GM21529 (cell line): Measurements from ENCODE around the gene DLX4.

Experiments
- ATAC-seq: cut with Tn5 transposase; IDR thresholded peaks from one replicate; pipeline ENCODE4 v1.9.1; 2021; ENCODE audit not compliant: unreplicated experiment

Gene DLX4

GRCh38 chr17:49967621-49968404 is 1.2 kb upstream of the DLX4 start:
- ATAC-seq, result no peak

GRCh38 chr17:49968405-49969133 is 421 bp upstream of the DLX4 start:
- no peak for ATAC-seq

DNA sequence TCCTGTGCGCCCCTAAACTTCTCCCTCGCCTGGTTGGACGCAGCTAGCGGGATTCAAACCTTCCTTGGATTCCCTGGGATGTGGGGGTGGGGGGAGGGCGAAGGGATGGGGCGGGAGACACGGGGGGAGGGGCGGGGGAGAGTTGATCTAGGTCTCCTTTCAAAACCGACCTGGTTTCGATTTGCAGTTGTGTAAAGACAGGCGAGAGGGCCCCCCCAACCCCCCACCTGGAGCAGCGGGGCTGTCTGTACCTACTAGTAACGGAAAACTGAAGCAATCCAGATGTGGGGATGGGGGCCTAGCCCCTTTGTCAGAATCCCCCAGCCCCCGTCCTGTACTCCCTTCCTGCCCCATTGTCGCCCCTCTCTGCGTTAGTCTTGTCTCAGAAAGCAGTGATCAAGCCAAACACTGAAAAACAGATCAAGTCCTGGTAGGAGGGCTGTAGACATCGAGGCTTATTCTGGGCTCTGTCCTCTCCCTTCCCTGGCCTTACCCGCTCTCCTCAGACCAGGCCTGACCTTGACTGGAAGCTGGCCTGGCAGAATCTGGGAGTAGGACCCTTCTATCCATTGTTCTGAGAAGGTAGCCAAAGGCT is 902 bp downstream of the DLX4 start:
- ATAC-seq, result no peak

GRCh38 chr17:49970498-49970897 is 1.5 kb downstream of the DLX4 start:
- ATAC-seq, result no peak

DNA sequence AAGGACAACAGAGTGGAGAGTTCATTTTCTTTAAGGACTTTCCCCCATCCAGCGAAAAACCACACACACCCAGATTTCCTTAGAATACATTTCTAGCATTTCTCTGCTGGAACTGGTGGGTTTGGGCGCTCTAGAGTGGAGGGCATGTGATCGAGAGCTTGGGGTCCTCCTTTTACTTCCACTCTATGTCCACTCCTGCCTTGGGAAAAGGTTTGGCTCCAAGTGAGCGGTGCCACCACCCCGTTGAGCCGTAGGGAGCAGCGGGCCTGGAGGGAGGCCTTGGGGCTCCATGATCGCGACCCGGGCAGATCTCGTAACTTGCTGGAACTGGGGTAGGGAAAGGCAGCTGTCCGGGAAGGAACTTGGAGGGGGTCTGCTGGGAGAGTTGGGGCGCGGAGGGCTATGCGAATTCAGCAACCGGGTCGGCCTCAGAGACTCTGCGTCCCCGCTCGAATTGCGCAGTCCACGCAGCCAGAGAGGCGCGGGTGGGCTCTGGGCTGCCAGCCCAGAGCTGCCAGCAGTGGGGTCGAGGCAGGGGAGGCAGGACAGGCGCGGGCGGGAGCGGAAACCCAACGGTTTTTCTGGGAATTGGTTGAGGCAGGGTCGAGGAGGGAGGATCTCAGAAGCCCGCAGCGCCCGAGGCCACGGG is 2.3 kb downstream of the DLX4 start:
- ATAC-seq, result no peak

DNA sequence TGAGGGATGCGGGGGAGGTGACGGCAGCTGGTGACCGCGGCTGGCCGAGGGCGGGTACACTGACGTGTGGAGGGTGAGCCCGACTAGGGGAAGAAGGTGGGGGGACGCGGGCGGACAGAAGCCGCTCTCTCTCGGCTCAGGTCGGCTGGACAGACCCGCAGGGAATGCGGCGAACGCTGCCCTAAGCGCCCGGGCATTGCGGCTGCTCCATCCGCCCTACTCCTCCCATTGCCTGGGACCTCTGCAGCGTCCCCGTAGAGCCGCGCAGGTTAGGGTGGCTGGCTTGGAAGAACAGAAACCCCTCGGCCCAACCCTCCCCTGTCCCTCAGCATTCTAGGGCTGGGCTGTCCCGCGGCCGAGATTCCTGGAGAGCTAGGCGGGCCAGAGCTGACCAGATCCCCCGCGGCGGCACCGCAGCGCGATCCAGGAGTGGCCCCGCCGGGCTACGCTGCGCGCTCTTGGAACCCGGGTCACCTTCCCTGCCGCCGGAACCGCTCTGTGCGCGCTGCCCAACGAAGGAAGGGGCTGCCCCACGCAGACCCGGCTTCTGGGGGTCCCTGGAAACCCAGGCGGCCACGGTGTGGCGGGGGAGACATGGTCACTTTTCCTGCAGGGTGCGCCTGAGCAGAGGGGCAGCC is 3.0 kb downstream of the DLX4 start:
- no peak for ATAC-seq

DNA sequence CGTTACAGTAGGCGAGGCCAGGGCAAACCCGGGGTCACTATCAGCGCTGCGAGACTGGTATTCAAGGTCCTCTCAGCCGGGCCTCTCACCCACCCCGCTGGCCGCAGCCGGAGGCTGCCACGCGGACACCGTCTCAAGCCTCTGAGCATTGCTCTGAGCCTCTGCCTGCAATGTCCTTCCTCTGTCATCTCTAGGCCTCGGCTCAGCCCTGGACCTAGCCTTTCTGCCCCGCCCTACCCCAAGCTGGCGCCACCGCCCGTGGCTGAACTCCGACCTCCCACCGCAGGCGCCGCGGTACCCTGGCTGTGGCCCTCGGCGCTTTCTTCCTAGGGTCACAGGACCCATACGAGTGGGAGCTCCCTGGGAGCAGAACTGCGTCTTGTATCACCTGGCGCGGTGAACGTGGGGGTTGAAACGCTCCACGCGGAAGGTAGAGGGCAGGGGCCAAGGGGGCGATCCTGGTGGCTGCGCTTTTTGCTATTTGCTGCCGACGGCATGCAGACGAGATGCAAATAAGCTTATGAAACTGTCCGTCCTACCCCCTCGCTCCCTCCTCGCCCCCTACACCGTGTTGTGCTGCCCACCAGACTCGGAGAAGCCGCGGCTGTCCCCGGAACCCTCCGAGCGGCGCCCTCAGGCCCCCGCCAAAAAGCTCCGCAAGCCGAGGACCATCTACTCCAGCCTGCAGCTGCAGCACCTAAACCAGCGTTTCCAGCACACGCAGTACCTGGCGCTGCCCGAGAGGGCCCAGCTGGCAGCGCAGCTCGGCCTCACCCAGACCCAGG is 3.7 kb downstream of the DLX4 start:
- no peak for ATAC-seq

GRCh38 chr17:49973271-49973615 is 4.3 kb downstream of the DLX4 start:
- no peak for ATAC-seq

DNA sequence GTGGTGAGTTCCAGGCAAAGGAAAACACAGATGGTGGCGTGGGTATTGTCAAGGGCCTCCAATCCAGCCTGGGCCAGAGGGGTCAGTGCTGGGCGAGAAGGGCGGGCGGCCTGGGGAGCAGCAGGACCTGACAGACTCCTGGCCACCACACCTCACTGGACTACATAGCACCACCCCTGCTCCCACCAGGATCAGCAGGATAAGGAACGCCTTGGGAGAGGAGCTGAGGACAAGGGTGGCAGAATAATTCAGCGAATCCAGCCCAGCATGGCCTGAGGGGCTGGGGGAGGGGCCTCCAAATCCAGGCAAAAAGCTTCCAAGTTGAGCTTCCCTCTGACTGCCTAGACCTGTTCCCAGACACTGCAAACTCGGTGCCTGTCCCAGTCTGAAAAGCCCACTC is 6.5 kb downstream of the DLX4 start:
- ATAC-seq, result no peak

DNA sequence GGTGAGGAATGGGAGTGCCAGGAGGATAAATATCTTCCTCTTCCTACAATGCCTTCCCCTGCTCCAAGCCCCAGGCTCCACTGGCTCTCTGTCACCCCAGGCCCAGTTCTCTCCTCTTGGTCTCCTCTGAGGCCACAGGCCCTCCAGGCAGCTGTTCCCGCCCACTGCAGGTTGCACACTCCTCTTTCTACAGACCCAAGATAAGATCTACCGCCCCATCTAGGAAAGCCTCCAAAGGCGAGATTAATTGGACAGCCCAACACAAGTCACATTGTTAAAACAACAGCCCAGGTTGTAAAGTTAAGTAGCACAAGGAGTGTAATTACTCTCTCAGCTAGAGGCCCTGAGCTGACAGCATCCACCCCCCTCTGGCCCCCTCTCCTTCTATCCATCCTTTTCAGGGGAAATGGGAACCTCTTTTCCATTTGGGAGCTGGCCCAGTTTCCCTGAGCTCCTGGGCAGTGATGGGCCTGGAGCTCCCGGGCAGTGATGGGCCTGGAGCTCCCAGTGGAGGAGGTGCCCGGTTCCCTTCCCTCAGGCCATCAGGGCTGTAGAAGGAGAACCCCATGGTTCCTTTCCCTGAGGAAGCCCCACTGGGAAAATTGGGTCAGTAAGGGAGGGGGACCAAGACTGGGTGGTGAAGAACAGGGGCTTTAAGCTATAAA is 7.3 kb downstream of the DLX4 start:
- no peak for ATAC-seq

- no peak for ATAC-seq
Measured at GRCh38 chr17:49976828-49977202, 7.8 kb downstream of the DLX4 start.

DNA sequence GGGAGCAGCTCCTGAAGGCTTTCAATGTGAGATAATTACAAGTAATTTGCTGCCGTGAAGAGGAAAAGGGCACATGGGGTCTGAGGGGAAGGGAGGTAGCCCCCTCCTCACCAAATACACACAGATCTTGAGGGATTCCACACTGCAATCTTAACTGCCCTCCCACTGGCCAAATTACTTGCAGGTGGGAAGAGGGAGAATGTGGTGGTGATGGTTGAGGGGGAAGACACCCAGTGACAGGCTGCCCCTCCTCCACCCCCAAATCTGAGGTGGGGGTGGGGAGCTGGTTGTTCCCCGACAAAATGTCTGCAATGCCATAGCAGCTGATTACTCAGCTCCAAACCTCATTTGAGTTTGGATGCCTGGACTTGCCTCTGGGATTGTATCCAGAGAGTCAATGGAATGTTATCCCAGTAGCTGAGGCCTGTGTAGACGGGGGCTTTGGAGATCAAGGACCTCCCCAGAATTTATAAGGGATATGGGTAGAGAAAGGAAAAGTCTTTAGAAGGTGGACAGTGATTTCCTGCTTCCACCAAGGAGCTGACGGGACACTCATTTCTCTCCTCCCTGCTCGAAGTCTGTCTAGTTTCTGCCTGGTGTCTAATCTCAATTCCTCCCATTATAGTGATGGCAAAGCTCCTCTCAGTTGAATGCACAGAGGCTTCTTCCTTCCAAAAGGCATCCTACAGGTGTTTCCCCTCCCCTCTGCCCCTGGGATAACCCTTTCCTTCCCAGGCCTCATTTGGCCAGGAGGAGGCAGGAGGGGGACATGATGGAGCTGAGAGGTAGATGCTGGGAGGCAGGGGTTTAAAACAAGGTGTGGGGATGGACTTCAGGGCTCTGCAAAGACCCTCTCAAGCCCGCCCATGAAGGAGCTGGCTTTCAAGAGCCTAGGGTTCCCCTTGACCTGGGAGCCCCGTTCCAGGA is 8.7 kb downstream of the DLX4 start:
- no peak for ATAC-seq

GRCh38 chr17:49978501-49978900 is 9.5 kb downstream of the DLX4 start:
- no peak for ATAC-seq

- no peak for ATAC-seq
Measured at GRCh38 chr17:49979748-49980479, 10.9 kb downstream of the DLX4 start.

- no peak for ATAC-seq
Measured at GRCh38 chr17:49980703-49981197, 11.8 kb downstream of the DLX4 start.

DNA sequence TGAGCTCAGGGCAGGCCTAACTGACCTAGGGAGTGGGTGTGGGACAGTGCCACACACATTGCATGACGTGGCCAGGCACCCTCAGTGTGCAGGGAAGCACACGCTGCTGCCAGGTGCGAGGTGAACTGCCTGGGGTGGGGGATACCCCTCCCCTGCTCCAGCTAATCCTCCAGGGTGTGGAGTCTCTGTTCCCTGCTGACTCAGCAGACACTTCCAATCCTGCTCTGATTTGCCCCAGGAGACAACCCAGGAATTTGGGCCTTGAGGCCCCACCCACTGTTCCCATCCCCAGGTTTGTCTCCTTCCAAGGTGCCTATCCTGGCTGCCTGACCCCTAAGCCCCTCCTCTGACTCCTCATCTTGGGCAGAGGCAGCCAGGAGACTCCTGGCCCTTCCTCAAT is 15.3 kb downstream of the DLX4 start:
- ATAC-seq, result no peak

GRCh38 chr17:49984776-49985175 is 15.8 kb downstream of the DLX4 start:
- ATAC-seq, result no peak
